H9 (cell line): ENCODE data around the gene DLG2. TPM values are rescaled to one million over a fixed set of nuclear protein-coding genes. Genes with fewer than 3 reads are reported as not detected.

ENCODE experiments used
- DNase-seq: peaks from one replicate; pipeline ENCODE4 v3.0.0-alpha.2; 2017
- H2AFZ ChIP-seq: one replicate; pipeline ENCODE4 v1.6.1; 2013; ENCODE audit warnings: mild to moderate bottlenecking, low read length, control low read depth, moderate library complexity
- H2AK5ac ChIP-seq: 2 replicates; pipeline ENCODE4 v1.6.1; 2013; ENCODE audit warnings: low read length, control low read depth, mixed read lengths; ENCODE audit not compliant: insufficient read length
- H2BK120ac ChIP-seq: one replicate; pipeline ENCODE4 v1.6.1; 2013; ENCODE audit warnings: low read depth, mild to moderate bottlenecking, low read length, control low read depth, inconsistent platforms; ENCODE audit not compliant: poor library complexity, severe bottlenecking
- H2BK12ac ChIP-seq: 2 replicates; pipeline ENCODE4 v1.6.1; 2013; ENCODE audit warnings: low read length, control low read depth, mixed read lengths, low read depth; ENCODE audit not compliant: insufficient read length
- H2BK15ac ChIP-seq: 2 replicates; pipeline ENCODE4 v1.6.1; 2013; ENCODE audit warnings: low read depth, low read length, control low read depth
- H2BK20ac ChIP-seq: one replicate; pipeline ENCODE4 v1.6.1; 2013; ENCODE audit warnings: low read depth, mild to moderate bottlenecking, low read length, control low read depth, inconsistent platforms; ENCODE audit not compliant: poor library complexity, severe bottlenecking
- H2BK5ac ChIP-seq: 2 replicates; pipeline ENCODE4 v1.6.1; 2013; ENCODE audit warnings: low read length, control low read depth, mixed read lengths; ENCODE audit not compliant: insufficient read length
- H3K14ac ChIP-seq: 2 replicates; pipeline ENCODE4 v1.6.1; 2013; ENCODE audit warnings: low read length, control low read depth; ENCODE audit not compliant: insufficient read depth
- H3K18ac ChIP-seq: 2 replicates; pipeline ENCODE4 v1.6.1; 2013; ENCODE audit warnings: low read depth, mild to moderate bottlenecking, mixed read lengths, low read length, control low read depth; ENCODE audit not compliant: insufficient read length
- H3K23ac ChIP-seq: 2 replicates; pipeline ENCODE4 v1.6.1; 2013; ENCODE audit warnings: low read length, control low read depth, mixed read lengths, low read depth; ENCODE audit not compliant: insufficient read length
- H3K23me2 ChIP-seq: 2 replicates; pipeline ENCODE4 v1.6.1; 2013; ENCODE audit warnings: low read depth, mild to moderate bottlenecking, mixed read lengths, low read length, control low read depth; ENCODE audit not compliant: insufficient read length, poor library complexity, severe bottlenecking
- H3K27ac ChIP-seq: 2 replicates; pipeline ENCODE4 v1.5.1; 2013; ENCODE audit warnings: low read length, control low read depth, mixed read lengths, low read depth; ENCODE audit not compliant: insufficient read length
- H3K27me3 ChIP-seq: 2 replicates; pipeline ENCODE4 v1.6.1; 2013; ENCODE audit warnings: low read length, control low read depth, inconsistent platforms; ENCODE audit not compliant: insufficient read depth
- H3K4ac ChIP-seq: 2 replicates; pipeline ENCODE4 v1.6.1; 2013; ENCODE audit warnings: low read depth, mild to moderate bottlenecking, control low read depth, inconsistent platforms, low read length, moderate library complexity
- H3K4me1 ChIP-seq: 2 replicates; pipeline ENCODE4 v1.6.1; 2013; ENCODE audit warnings: low read length, control low read depth, inconsistent platforms; ENCODE audit not compliant: insufficient read depth
- H3K4me2 ChIP-seq: 2 replicates; pipeline ENCODE4 v1.6.1; 2013; ENCODE audit warnings: low read length, control low read depth, mixed read lengths; ENCODE audit not compliant: insufficient read length, insufficient read depth
- H3K56ac ChIP-seq: 2 replicates; pipeline ENCODE4 v1.6.1; 2013; ENCODE audit warnings: low read depth, mild to moderate bottlenecking, mixed read lengths, low read length, control low read depth; ENCODE audit not compliant: insufficient read length
- H3K79me1 ChIP-seq: 2 replicates; pipeline ENCODE4 v1.6.1; 2013; ENCODE audit warnings: low read depth, mild to moderate bottlenecking, moderate library complexity, low read length, control low read depth, inconsistent platforms; ENCODE audit not compliant: insufficient read depth, poor library complexity, severe bottlenecking
- H3K79me2 ChIP-seq: 2 replicates; pipeline ENCODE4 v1.6.1; 2013; ENCODE audit warnings: low read length, control low read depth, inconsistent platforms; ENCODE audit not compliant: insufficient read depth
- H3K9ac ChIP-seq: 2 replicates; pipeline ENCODE4 v1.6.1; 2013; ENCODE audit warnings: low read length, control low read depth, mixed read lengths; ENCODE audit not compliant: insufficient read length; ENCODE audit errors: extremely low read depth
- H3K9me3 ChIP-seq: one replicate; pipeline ENCODE4 v1.6.1; 2013; ENCODE audit warnings: low read depth, low read length, inconsistent platforms; ENCODE audit not compliant: control insufficient read depth
- H3T11ph ChIP-seq: one replicate; pipeline ENCODE4 v1.6.1; 2013; ENCODE audit warnings: mild to moderate bottlenecking, low read length, control low read depth, inconsistent platforms
- H4K20me1 ChIP-seq: one replicate; pipeline ENCODE4 v1.6.1; 2013; ENCODE audit not compliant: control insufficient read depth, insufficient read length, insufficient read depth
- H4K5ac ChIP-seq: 2 replicates; pipeline ENCODE4 v1.6.1; 2013; ENCODE audit warnings: low read depth, mild to moderate bottlenecking, mixed read lengths, low read length, control low read depth; ENCODE audit not compliant: insufficient read length
- H4K8ac ChIP-seq: replicated peaks from 2 replicates; pipeline ENCODE4 v1.6.1; 2013; ENCODE audit warnings: low read length, control low read depth, mixed read lengths, low read depth; ENCODE audit not compliant: insufficient read length
- H4K91ac ChIP-seq: 2 replicates; pipeline ENCODE4 v1.6.1; 2013; ENCODE audit warnings: low read depth, mild to moderate bottlenecking, moderate library complexity, mixed read lengths, low read length, control low read depth; ENCODE audit not compliant: insufficient read length
- H3K27ac Mint-ChIP-seq, 3 experiments: 2 replicates in 2 of 3; 3 replicates in 1 of 3; pipeline ENCODE4 v1.8.0; 2020 to 2021; ENCODE audit warnings: mixed read lengths in 3 of 3, mild to moderate bottlenecking in 1 of 3, moderate library complexity in 1 of 3
- H3K27me3 Mint-ChIP-seq: 2 replicates; pipeline ENCODE4 v1.8.0; 2021; ENCODE audit warnings: low read depth, mild to moderate bottlenecking, moderate library complexity, mixed read lengths
- H3K36me3 Mint-ChIP-seq, 3 experiments: 2 replicates in 2 of 3; 3 replicates in 1 of 3; pipeline ENCODE4 v1.8.0; 2020 to 2021; ENCODE audit warnings: low read depth in 3 of 3, mixed read lengths in 3 of 3; ENCODE audit not compliant: insufficient read depth in 1 of 3
- H3K4me1 Mint-ChIP-seq, 2 experiments: 2 replicates each; pipeline ENCODE4 v1.8.0; 2020; ENCODE audit warnings: mixed read lengths in 2 of 2
- H3K4me3 Mint-ChIP-seq, 2 experiments: 2 replicates in 1 of 2; 3 replicates in 1 of 2; pipeline ENCODE4 v1.8.0; 2020 to 2021; ENCODE audit warnings: mild to moderate bottlenecking in 2 of 2, mixed read lengths in 2 of 2, moderate library complexity in 1 of 2
- H3K9me3 Mint-ChIP-seq, 2 experiments: 2 replicates in 1 of 2; 3 replicates in 1 of 2; pipeline ENCODE4 v1.8.0; 2020; ENCODE audit warnings: mild to moderate bottlenecking in 2 of 2, mixed read lengths in 2 of 2, moderate library complexity in 1 of 2
- CTCF ChIP-seq: fragments of 200-600 bp; sonication (generic); conservative IDR thresholded peaks from 3 replicates; pipeline ENCODE4 v1.8.0; 2021; ENCODE audit warnings: antibody characterized with exemption, mild to moderate bottlenecking
- whole genome bisulfite sequencing: extraction: QIAGEN DNeasy Blood & Tissue Kit; methylation state at CpG from one replicate; pipeline ENCODE4 v1.1.7; 2013; ENCODE audit warnings: missing lambda C conversion rate, low lambda C conversion rate, mixed read lengths; ENCODE audit not compliant: insufficient read length; ENCODE audit errors: extremely low coverage; 5-methylcytosine and 5-hydroxymethylcytosine counted together
- total RNA-seq: library from RNA; stranded (reverse); gene quantifications from 2 replicates; pipeline ENCODE4 v1.2.1, GENCODE V29; 2021

The DLG2 gene
- total RNA-seq, 1 experiment from 2014 or later, result 8.0 TPM

GRCh38 chr11:83970061-83970671, 1657.0 kb downstream of the DLG2 start:
- Histone ChIP-seq H4K8ac (no peak overlapping the region), H3K23me2 (no peaks in the 10 kb centered on the region), H3K4ac (no peak overlapping the region), H4K5ac (no peak overlapping the region), H2BK120ac (no peak overlapping the region), H3K4me2 (no peak overlapping the region), H2BK20ac (no peak overlapping the region), H4K91ac (no peak overlapping the region), H4K20me1 (no peaks in the 10 kb centered on the region), H3K14ac (no peak overlapping the region), H3K23ac (no peak overlapping the region), H3K79me2 (no peaks in the 10 kb centered on the region), H3K79me1 (no peaks in the 10 kb centered on the region), H2BK5ac (no peak overlapping the region), H3K4me1 (no peaks in the 10 kb centered on the region), H2AFZ (no peak overlapping the region), H3K27ac (no peak overlapping the region), H2BK12ac (no peak overlapping the region), H2AK5ac (no peak overlapping the region), H2BK15ac (no peak overlapping the region), H3K56ac (no peak overlapping the region), H3K27me3 (no peaks in the 10 kb centered on the region), H3K9ac (no peak overlapping the region), H3K9me3 (no peaks in the 10 kb centered on the region), H3T11ph (no peak overlapping the region), H3K18ac (no peak overlapping the region)
- Mint-ChIP-seq H3K9me3 (no peaks in the 10 kb centered on the region), H3K27ac (no peak overlapping the region; a peak in 1 of 7 replicates), H3K36me3 (no peaks in the 10 kb centered on the region), H3K27me3 (no peaks in the 10 kb centered on the region), H3K4me1 (peaks cover 4 to 5% of the 10 kb centered on the region in 2 experiments; a peak in 3 of 4 replicates), H3K4me3 (no peak overlapping the region)
- no peak for TF ChIP-seq CTCF
- no peak for DNase-seq
- no CpG with 5 or more reads among the region's 2 CpGs for WGBS
